Neutrophil (primary cell): ENCODE data around the gene STK16.

ENCODE experiments used
- H3K27ac ChIP-seq: fragments of 200-600 bp; sonication (generic); 2 replicates; pipeline ENCODE4 v1.5.1; 2016; ENCODE audit warnings: mild to moderate bottlenecking, moderate library complexity
- H3K27me3 ChIP-seq: fragments of 200-600 bp; sonication (generic); 2 replicates; pipeline ENCODE4 v1.6.0; 2016; ENCODE audit warnings: mild to moderate bottlenecking
- H3K36me3 ChIP-seq: fragments of 200-600 bp; sonication (generic); 2 replicates; pipeline ENCODE4 v1.5.1; 2017
- H3K4me1 ChIP-seq, 2 experiments: fragments of 200-600 bp in 1 of 2; sonication (generic) in 1 of 2; 1 replicate in 1 of 2; 2 replicates in 1 of 2; pipeline versions ENCODE4 v1.5.1 to v1.6.1; 2013 to 2016; ENCODE audit warnings: low read depth in 1 of 2, low read length in 1 of 2, mild to moderate bottlenecking in 1 of 2, moderate library complexity in 1 of 2; ENCODE audit not compliant: control insufficient read depth in 1 of 2, insufficient read depth in 1 of 2
- H3K4me3 ChIP-seq, 2 experiments: fragments of 200-600 bp in 1 of 2; sonication (generic) in 1 of 2; 1 replicate in 1 of 2; 2 replicates in 1 of 2; pipeline ENCODE4 v1.5.1; 2013 to 2016; ENCODE audit warnings: low read depth in 1 of 2, low read length in 1 of 2, mild to moderate bottlenecking in 1 of 2, moderate library complexity in 1 of 2
- H3K9me3 ChIP-seq: fragments of 200-600 bp; sonication (generic); 2 replicates; pipeline ENCODE4 v1.5.1; 2016
- TF ChIP-seq, protein P1 (sequence below): fragments of 200-600 bp; sonication (generic); IDR thresholded peaks from 2 replicates; pipeline ENCODE4 v1.5.1; 2016; ENCODE audit warnings: antibody characterized with exemption

The STK16 gene

DNA sequence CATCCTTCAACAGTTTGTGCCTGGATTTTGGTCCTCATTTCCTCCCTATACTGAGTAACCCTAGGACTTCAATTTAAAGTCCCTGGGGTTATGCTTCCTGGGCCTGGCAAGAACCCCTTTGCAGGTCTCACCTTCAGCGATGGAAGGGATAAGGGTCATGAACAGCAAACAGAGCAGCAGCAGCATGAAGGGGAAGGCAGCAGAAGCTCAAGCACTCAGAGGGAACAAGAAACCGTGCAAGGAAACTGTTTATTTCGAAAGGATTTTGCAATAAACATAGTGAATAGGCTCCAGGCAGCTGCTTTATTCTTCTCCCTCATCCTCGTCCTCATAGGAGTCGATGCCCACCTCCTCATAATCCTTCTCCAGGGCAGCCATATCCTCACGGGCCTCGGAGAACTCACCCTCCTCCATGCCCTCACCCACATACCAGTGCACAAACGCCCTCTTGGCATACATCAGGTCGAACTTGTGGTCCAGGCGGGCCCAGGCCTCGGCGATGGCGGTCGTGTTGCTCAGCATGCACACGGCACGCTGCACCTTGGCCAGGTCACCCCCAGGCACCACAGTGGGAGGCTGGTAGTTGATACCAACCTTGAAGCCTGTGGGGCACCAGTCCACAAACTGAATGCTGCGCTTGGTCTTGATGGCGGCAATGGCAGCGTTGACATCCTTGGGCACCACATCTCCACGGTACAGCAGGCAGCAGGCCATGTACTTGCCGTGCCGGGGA, 4.9 kb downstream of the STK16 start:
- H3K4me1 ChIP-seq = peaks cover 79 to 80% of the 10 kb centered on the region in 2 experiments
- TF ChIP-seq, protein P1, sequence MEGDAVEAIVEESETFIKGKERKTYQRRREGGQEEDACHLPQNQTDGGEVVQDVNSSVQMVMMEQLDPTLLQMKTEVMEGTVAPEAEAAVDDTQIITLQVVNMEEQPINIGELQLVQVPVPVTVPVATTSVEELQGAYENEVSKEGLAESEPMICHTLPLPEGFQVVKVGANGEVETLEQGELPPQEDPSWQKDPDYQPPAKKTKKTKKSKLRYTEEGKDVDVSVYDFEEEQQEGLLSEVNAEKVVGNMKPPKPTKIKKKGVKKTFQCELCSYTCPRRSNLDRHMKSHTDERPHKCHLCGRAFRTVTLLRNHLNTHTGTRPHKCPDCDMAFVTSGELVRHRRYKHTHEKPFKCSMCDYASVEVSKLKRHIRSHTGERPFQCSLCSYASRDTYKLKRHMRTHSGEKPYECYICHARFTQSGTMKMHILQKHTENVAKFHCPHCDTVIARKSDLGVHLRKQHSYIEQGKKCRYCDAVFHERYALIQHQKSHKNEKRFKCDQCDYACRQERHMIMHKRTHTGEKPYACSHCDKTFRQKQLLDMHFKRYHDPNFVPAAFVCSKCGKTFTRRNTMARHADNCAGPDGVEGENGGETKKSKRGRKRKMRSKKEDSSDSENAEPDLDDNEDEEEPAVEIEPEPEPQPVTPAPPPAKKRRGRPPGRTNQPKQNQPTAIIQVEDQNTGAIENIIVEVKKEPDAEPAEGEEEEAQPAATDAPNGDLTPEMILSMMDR = no peak
- peak overlapping the region; percentile 95 for H3K27ac ChIP-seq
- H3K4me3 ChIP-seq = peak overlapping the region; percentile 96 to 99
- H3K36me3 ChIP-seq = peaks cover 41% of the 10 kb centered on the region
- no peaks in the 10 kb centered on the region for H3K9me3 ChIP-seq
- H3K27me3 ChIP-seq = no peaks in the 10 kb centered on the region

DNA sequence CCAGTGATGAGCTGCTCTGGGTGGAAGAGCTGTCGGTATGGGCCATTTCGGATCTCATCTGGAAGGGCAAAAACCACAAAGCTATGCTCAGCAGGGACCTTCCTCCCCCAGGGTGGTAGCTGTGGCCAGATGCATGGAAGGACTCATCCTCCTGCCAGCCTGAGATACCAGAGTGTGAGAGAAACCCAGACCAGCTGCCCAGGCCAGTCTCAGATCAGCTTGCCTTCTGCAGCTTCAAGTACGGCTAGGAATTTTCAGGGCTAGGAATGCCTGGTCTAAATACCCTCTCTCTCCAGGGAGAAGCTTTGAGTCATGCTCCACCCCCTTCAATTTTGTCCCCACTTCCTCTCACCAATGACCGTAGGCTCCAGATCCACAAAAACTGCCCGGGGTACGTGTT, 6.4 kb downstream of the STK16 start:
- Histone ChIP-seq H3K4me3 (peak overlapping the region; percentile 96 to 99), H3K9me3 (no peaks in the 10 kb centered on the region), H3K36me3 (peaks cover 41% of the 10 kb centered on the region), H3K27ac (peak overlapping the region; percentile 95), H3K27me3 (no peaks in the 10 kb centered on the region), H3K4me1 (peaks cover 75 to 77% of the 10 kb centered on the region in 2 experiments)
- TF ChIP-seq, protein P1 = no peak

DNA sequence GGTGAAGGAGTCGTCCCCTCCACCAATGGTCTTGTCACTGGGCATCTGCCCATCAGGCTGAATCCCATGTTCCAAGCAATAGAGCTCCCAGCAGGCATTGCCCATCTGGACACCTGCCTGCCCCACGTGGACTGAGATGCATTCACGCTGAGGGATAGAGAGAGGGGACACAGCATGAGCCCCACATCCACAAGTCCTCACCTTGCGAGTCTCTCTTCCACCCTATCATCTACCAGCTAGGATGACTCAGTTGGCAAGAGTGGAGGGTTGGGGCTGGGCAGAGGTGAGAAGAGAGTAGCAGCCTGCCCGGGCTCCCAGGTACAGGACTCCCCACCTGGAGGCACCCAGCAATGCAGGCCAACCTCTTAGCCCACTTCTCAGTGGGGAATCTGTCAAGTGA, 6.8 kb downstream of the STK16 start:
- H3K27ac ChIP-seq = peak overlapping the region; percentile 95
- H3K9me3 ChIP-seq = no peaks in the 10 kb centered on the region
- H3K36me3 ChIP-seq = peaks cover 41% of the 10 kb centered on the region
- H3K27me3 ChIP-seq = no peaks in the 10 kb centered on the region
- H3K4me1 ChIP-seq = peaks cover 71 to 73% of the 10 kb centered on the region in 2 experiments
- TF ChIP-seq, protein P1 = no peak
- peak overlapping the region; percentile 96 to 99 for H3K4me3 ChIP-seq

DNA sequence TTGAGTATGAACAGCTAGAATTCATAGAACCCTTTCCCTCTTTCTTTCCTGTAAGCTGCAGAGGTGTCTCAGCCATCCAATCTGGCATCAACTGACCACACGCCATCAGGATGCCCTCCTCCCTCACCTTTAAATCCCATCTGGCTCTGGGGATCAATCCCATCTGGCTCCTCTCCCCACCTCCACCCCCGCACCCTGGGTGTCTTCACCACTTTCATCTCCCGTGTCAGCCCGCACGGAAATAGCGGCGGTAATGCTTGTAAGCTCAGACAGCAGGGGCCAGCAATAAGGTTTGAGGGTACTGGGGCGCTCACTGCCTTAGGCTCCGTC, 7.3 kb downstream of the STK16 start:
- Histone ChIP-seq H3K4me3 (peak overlapping the region; percentile 96 to 99), H3K27ac (peak overlapping the region; percentile 95), H3K27me3 (no peaks in the 10 kb centered on the region), H3K36me3 (peaks cover 41% of the 10 kb centered on the region), H3K9me3 (no peaks in the 10 kb centered on the region), H3K4me1 (peaks cover 69% of the 10 kb centered on the region in 2 experiments)
- TF ChIP-seq, protein P1 = no peak

DNA sequence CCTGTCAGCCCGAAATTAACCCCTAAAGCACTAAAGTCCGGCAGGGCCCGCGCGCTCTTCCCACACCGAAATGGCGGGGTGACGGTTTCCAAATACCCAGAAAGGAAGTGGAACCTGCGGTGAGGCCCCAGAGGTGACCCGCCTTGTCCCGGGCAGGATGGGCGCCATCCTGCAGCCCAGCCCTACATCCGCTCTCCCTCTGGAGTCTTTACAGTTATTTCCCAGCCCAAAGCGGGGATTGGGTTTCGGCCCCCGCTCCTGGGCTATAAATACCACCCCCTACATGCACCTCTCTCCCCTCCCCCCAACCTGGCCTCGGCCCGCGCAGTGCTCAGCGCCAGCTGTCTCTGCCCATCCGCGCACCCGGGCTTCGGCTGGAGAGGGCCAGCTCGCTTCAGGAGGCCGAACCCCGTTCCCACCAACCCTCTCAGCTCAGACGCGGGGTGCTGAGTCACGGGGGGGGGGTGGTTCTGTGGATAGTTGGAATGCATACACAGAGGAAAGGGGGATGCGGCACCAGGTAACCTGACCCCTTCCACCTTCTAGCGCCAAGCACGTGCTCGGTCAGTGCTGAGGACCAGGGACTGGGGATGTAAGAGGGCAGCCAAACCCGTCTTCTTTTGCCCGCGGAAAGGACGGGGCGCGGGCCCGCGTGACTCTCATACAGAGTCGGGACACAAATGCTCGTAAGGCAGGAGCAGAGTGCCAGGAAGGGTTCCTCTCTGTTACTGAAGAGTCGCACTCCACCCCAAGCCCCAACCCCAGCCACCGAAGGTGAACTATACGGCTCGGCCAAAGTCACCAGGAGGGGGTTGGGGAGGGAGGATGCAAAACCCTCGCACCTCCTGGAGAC, 7.8 kb downstream of the STK16 start, which contains the start of gene TUBA4B:
TSS of gene TUBA4B (plus strand) at position 344 of the 853 bp plus-strand sequence. CDS start at position 509, 165 bp downstream.
- Histone ChIP-seq H3K4me3 (peak within 1 kb of the TSS; percentile 96 to 99), H3K36me3 (peaks cover 40% of the 10 kb centered on the region), H3K9me3 (no peaks in the 10 kb centered on the region), H3K27me3 (no peaks in the 10 kb centered on the region), H3K27ac (peak within 1 kb of the TSS; percentile 95), H3K4me1 (peaks cover 69% of the 10 kb centered on the region in 2 experiments)
- TF ChIP-seq, protein P1 = no peak
